Stimulated activated CD4-positive, alpha-beta T cell treated with anti-CD3 and anti-CD28 coated beads, Interleukin-15, amount 100 ng/mL, for 24 hours (primary cell): ENCODE results near the gene SLC9A3.

Source experiments
- DNase-seq: peaks from one replicate; pipeline ENCODE4 v3.0.0-alpha.2; 2020

SLC9A3 gene

DNA sequence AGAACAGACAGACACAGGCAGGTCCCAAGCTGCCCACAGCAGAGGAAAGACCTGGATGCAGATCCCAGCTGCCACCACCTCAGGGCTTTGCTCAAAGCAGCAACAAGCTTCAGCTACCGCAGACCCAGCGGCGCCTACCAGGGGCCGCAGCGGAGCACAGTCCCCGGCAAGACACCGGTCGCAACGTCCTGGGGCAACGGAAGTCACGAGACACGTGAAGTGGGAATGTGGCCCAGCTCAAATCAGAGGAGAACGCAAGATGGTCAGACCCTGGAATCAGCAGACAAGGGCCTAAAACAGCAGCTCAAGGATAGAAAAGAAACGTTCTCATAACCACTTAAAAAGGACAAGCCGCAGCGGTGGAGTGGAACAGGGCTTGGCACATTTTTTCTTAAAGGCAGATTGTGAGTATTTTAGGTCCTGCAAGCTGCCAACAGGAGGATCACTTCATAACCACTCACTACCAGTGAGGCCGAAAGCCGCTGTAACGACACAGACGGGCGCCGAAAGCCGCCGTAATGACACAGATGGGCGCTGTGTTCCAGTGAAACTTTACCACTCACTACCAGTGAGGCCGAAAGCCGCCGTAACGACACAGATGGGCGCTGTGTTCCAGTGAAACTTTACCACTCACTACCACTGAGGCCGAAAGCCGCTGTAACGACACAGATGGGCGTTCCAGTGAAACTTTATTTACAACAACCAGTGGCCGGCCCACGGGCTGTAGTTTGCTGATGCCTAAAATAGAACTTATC, 21.7 kb downstream of the SLC9A3 start:
- no peak for DNase-seq

DNA sequence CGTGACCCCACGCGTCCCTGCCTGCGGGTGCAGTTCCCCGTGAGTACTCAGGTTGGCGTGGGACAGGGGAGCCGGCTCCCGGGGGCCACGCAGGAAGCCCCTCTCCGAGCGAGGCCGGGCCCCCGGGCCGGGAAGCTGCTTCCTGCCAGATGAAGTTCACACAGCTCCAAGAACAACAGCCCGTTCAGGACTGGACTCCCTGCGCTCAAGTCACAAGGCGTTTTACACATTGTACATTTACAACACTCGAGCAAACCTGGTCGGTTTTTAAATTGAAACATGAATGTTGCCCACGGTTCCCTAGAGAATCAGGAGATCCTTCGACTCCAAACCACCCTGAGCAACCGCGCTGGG, 22.4 kb downstream of the SLC9A3 start:
- no peak for DNase-seq

- DNase-seq, result no peak
Observed at GRCh38 chr5:501105-501830, 23.0 kb downstream of the SLC9A3 start.

- no peak for DNase-seq
Observed at GRCh38 chr5:500491-500890, 23.8 kb downstream of the SLC9A3 start.

- DNase-seq, result no peak
Observed at GRCh38 chr5:499233-500209, 24.7 kb downstream of the SLC9A3 start.

GRCh38 chr5:497871-498509, 26.3 kb downstream of the SLC9A3 start:
- no peak for DNase-seq

DNA sequence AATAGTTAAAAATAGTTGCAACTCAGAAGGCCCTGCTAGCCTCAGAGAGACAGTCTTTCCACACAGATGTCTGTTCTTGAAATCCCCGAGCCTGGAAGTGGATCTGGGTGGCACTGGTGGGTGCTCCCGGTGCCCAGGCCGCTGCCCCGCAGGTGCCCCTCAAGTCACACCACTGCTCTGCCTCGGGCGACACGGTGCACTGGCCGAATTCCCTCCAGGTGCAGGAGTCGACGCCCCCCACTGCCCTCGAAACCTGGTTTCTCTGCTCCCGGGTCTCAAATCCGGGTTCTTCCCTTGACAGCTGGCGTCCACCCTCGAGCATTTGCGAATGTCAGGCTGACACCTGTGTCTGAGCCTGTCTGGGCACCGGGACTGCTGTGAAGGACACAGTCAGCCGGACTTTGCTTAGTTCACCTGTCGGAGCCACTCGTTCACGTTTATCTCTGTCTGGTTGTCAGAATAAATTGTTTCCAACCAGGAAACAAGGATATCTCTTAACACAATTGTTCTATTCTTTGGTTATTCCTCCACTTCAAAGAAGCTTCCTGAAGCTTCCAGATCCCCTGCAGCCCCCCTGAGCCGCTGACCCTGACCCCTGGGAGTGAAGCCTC, 27.1 kb downstream of the SLC9A3 start:
- DNase-seq, result no peak

GRCh38 chr5:496028-496427, 28.2 kb downstream of the SLC9A3 start:
- no peak for DNase-seq

- no peak for DNase-seq
Observed at GRCh38 chr5:494667-495255, 29.5 kb downstream of the SLC9A3 start.

- DNase-seq, result no peak
Observed at GRCh38 chr5:493758-494157, 30.5 kb downstream of the SLC9A3 start.

GRCh38 chr5:493119-493701, 31.0 kb downstream of the SLC9A3 start:
- DNase-seq, result no peak

DNA sequence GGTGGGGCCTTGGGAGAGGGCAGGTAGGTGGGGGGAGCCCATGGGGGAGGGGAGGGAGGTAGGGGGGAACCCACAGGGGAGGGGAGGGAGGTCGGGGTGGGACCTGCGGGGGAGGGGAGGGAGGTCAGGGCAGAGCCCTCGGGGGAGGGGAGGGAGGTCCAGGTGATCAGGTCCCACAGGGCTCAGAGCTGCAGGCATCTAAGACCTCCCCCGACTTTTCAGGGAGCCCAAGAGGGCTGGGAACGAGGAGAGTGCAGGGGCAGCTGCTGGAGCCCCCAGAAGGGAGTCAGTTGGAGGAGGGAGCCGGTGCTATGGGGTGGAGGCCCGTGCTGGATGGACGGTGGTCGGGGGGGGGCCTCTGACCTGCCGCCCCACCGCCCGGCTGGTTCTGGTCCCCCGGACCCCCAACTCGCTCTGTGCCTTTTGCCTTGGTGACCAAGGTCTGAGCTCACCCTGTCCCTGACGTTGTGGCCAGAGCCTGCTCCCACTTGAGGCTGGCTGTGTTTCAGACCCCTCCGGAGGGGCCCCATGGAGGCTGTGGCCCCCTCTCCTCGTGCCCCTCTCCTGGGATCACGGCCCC, 31.8 kb downstream of the SLC9A3 start:
- no peak for DNase-seq

GRCh38 chr5:491856-492155, 32.4 kb downstream of the SLC9A3 start:
- DNase-seq, result no peak

GRCh38 chr5:491119-491855, 33.0 kb downstream of the SLC9A3 start:
- no peak for DNase-seq

GRCh38 chr5:490116-491106, 33.8 kb downstream of the SLC9A3 start:
- no peak for DNase-seq

DNA sequence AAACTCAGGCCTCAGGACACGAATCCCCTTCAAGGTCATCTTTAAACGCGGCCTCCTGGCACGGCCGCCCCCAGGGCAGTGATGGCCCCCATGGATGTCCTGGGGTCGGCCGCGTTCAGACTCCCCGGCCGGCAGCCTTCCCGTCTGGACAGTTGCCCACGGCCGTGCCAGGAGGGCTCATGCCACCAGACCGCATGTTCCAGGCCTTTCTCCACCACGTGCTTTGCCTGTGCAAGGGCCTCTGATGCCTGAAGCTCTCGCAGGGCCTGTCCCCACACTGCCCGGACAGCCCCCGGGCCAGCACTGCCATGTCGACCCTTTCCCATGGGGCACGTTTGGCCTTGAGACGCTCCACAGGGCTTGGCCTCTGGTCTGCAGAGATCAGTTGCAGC, 34.6 kb downstream of the SLC9A3 start:
- DNase-seq, result no peak

DNA sequence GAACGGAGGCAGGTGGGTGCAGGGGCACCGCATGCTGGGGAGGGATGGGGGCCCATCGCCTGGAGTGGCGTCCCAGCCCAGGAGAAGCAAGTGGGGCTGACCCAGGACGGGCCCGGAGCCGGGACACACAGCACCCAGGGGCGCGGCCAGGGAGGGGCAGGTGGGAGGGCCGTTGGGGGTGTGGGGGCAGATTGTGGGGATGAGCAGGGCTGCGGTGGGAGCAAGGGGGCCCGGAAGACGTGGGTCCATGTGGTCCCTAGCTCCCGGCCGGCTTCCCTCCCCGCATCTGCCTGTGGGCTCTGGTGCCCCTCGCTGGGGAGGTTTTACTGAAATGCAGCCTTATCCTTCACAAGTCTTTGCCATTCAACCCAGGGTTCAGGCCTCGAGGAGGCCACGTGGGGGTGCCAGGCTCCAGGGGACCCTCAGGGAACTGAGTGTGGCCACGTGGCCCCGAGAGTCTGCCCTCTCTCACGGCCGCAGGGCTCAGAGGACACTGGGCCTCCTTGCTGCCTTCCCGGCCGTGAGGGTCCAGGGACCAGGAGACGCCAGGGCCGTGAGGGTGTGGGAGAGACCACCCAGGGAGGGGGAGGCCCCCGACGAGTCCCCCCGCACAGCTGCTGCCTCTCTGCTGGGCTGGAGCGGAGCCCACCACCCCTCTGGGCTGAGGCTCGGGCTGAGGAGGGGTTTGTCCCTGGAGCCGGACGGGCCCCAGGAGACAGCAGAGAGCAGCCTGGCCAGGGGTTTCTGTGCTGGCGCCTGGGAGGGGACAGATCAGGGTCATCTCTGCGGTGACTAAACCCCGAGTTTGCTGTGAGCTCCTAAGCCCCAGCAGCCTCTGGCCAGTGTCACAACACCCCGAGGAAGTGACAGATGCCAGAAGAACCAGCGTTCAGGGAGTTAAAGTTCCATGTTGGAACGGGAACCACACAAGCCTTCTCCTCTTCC, 35.2 kb downstream of the SLC9A3 start:
- DNase-seq, result no peak

DNA sequence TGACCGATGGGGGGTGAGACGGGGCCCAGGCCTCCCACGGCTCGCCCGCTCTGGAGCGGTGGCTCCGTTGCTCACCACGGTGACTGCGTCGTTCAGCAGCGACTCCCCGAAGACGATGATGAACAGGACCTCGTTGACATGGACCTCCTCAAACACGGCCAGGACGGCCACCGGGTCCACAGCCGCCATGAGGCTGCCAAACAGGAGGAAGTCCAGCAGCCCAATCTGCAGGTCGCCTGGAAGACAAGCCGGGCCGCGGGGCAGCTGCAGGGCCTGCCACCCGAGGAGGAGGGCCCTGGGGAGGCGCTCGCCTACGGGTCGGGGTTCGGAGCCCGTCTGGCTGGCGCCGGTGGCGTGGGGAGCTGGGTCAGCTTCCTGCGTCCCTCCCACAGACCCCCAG, 36.0 kb downstream of the SLC9A3 start:
- DNase-seq, result no peak
